DOHH2 (cell line): Measurements from ENCODE around the gene PHACTR2.

ENCODE experiments used
- H3F3A ChIP-seq: fragments of 200-600 bp; sonication (generic), shearing (Covaris generic); 2 replicates; pipeline ENCODE4 v1.6.0; 2016; ENCODE audit warnings: antibody characterized with exemption, mild to moderate bottlenecking; ENCODE audit not compliant: control insufficient read depth, insufficient read depth
- H3K27ac ChIP-seq: fragments of 200-600 bp; sonication (generic); 2 replicates; pipeline ENCODE4 v1.5.1; 2014; ENCODE audit warnings: low read depth, mild to moderate bottlenecking, low read length, moderate library complexity
- H3K27me3 ChIP-seq: fragments of 200-600 bp; sonication (generic); 2 replicates; pipeline ENCODE4 v1.6.1; 2014; ENCODE audit warnings: mild to moderate bottlenecking, low read length, mixed read lengths; ENCODE audit not compliant: control insufficient read depth
- H3K36me3 ChIP-seq: fragments of 200-600 bp; sonication (generic); 2 replicates; pipeline ENCODE4 v1.6.1; 2014; ENCODE audit warnings: mild to moderate bottlenecking, low read length, moderate library complexity, mixed read lengths; ENCODE audit not compliant: control insufficient read depth
- H3K4me1 ChIP-seq: fragments of 200-600 bp; sonication (generic); 2 replicates; pipeline ENCODE4 v1.6.1; 2014; ENCODE audit warnings: mild to moderate bottlenecking, low read length, mixed read lengths; ENCODE audit not compliant: control insufficient read depth
- H3K4me2 ChIP-seq: fragments of 200-600 bp; sonication (generic); 2 replicates; pipeline ENCODE4 v1.6.0; 2014; ENCODE audit warnings: mild to moderate bottlenecking, low read length, moderate library complexity
- H3K4me3 ChIP-seq: fragments of 200-600 bp; sonication (generic); 2 replicates; pipeline ENCODE4 v1.5.1; 2014; ENCODE audit warnings: mild to moderate bottlenecking, low read length, mixed read lengths
- H3K79me2 ChIP-seq: fragments of 200-600 bp; sonication (generic); 2 replicates; pipeline ENCODE4 v1.6.1; 2014; ENCODE audit warnings: mild to moderate bottlenecking, low read length, mixed read lengths; ENCODE audit not compliant: control insufficient read depth
- H3K9me2 ChIP-seq: fragments of 200-600 bp; sonication (generic); replicated peaks from 2 replicates; pipeline ENCODE4 v1.6.1; 2014; ENCODE audit warnings: mild to moderate bottlenecking, low read length, mixed read lengths; ENCODE audit not compliant: control insufficient read depth
- H3K9me3 ChIP-seq: fragments of 200-600 bp; sonication (generic); 2 replicates; pipeline ENCODE4 v1.6.1; 2014; ENCODE audit warnings: antibody characterized with exemption, low read length, mixed read lengths; ENCODE audit not compliant: control insufficient read depth, insufficient read depth
- H4K20me1 ChIP-seq: fragments of 200-600 bp; sonication (generic); 2 replicates; pipeline ENCODE4 v1.6.0; 2014; ENCODE audit warnings: low read depth, mild to moderate bottlenecking, antibody characterized with exemption, low read length, moderate library complexity; ENCODE audit not compliant: control insufficient read depth, insufficient read depth
- CTCF ChIP-seq: fragments of 200-600 bp; sonication (generic); IDR thresholded peaks from one replicate; pipeline ENCODE4 v1.5.1; 2014; ENCODE audit warnings: antibody characterized with exemption, mild to moderate bottlenecking, low read depth, low read length; ENCODE audit not compliant: poor library complexity, severe bottlenecking
- EZH2phosphoT487 ChIP-seq: fragments of 200-600 bp; sonication (generic); IDR thresholded peaks from 2 replicates; pipeline ENCODE4 v1.6.1; 2017; ENCODE audit warnings: borderline replicate concordance, mild to moderate bottlenecking, antibody characterized with exemption, low read length, moderate library complexity, mixed read lengths

Gene PHACTR2

GRCh38 chr6:143674483-143675381, 3.0 kb upstream of the PHACTR2 start:
- Histone ChIP-seq H3K27me3 (peaks cover 22% of the 10 kb centered on the region), H3K79me2 (no peaks in the 10 kb centered on the region), H3K36me3 (no peaks in the 10 kb centered on the region), H3K27ac (no peak overlapping the region), H3K4me3 (no peak overlapping the region), H3K4me1 (no peaks in the 10 kb centered on the region), H3K9me3 (no peaks in the 10 kb centered on the region), H4K20me1 (no peaks in the 10 kb centered on the region), H3K4me2 (no peak overlapping the region), H3K9me2 (no peaks in the 10 kb centered on the region), H3F3A (no peaks in the 10 kb centered on the region)
- TF ChIP-seq EZH2phosphoT487 (no peak), CTCF (no peak)

GRCh38 chr6:143675382-143675900, 2.3 kb upstream of the PHACTR2 start:
- H3K27ac ChIP-seq: no peak overlapping the region
- H3F3A ChIP-seq: no peaks in the 10 kb centered on the region
- H3K4me2 ChIP-seq: no peak overlapping the region

GRCh38 chr6:143675946-143676345, 1.8 kb upstream of the PHACTR2 start:
- H3F3A ChIP-seq: no peaks in the 10 kb centered on the region
- no peaks in the 10 kb centered on the region for H4K20me1 ChIP-seq
- no peaks in the 10 kb centered on the region for H3K9me2 ChIP-seq
- H3K4me1 ChIP-seq: no peaks in the 10 kb centered on the region
- H3K79me2 ChIP-seq: no peaks in the 10 kb centered on the region
- TF ChIP-seq CTCF (no peak), EZH2phosphoT487 (no peak)
- no peak overlapping the region for H3K4me2 ChIP-seq
- H3K36me3 ChIP-seq: no peaks in the 10 kb centered on the region
- H3K9me3 ChIP-seq: no peaks in the 10 kb centered on the region
- H3K4me3 ChIP-seq: no peak overlapping the region
- no peak overlapping the region for H3K27ac ChIP-seq
- H3K27me3 ChIP-seq: peaks cover 22% of the 10 kb centered on the region

More at GRCh38 chr6:143675382-143675900, 2.3 kb upstream of the PHACTR2 start:
- Histone ChIP-seq H3K4me3 (no peak overlapping the region), H3K4me1 (no peaks in the 10 kb centered on the region), H4K20me1 (no peaks in the 10 kb centered on the region), H3K9me2 (no peaks in the 10 kb centered on the region), H3K9me3 (no peaks in the 10 kb centered on the region), H3K36me3 (no peaks in the 10 kb centered on the region), H3K79me2 (no peaks in the 10 kb centered on the region), H3K27me3 (peaks cover 22% of the 10 kb centered on the region)
- TF ChIP-seq EZH2phosphoT487 (no peak), CTCF (no peak)
